H1 (cell line): ENCODE data around the gene RPTOR. TPM values are rescaled to one million over a fixed set of nuclear protein-coding genes. Genes with fewer than 3 reads are reported as not detected.

Experiments
- CTCF ChIA-PET: fragments of 300-600 bp; sonication (Branson Sonifier 250); formaldehyde crosslinking; loops from one replicate; lab custom pipeline; 2021; ENCODE audit not compliant: partially characterized antibody; lab: Charles Lee
- POLR2A ChIA-PET: fragments of 300-600 bp; sonication (Branson Sonifier 250); formaldehyde crosslinking; loops from one replicate; lab custom pipeline; 2021; ENCODE audit warnings: inconsistent platforms; ENCODE audit not compliant: partially characterized antibody; lab: Charles Lee
- DNase-seq, 2 experiments: peaks; one replicate each; pipeline versions ENCODE4 v3.0.0 to v3.0.0-alpha.2; 2010 to 2022; ENCODE audit warnings: low spot score in 2 of 2, low read depth in 1 of 2, mixed read lengths in 1 of 2
- FAIRE-seq: peaks from 2 replicates; lab custom pipeline; 2011; peaks lifted over from hg19 to GRCh38; lab: Jason Lieb, UNC
- H2AFZ ChIP-seq: 2 replicates; pipeline ENCODE4 v1.8.1; 2012; ENCODE audit warnings: low read length, inconsistent platforms
- H2AK5ac ChIP-seq: 2 replicates; pipeline ENCODE4 v1.6.1; 2013; ENCODE audit warnings: low read depth, low read length
- H2BK120ac ChIP-seq: replicated peaks from 2 replicates; pipeline ENCODE3; 2013; ENCODE audit warnings: low read depth, low read length, inconsistent platforms
- H2BK12ac ChIP-seq: 2 replicates; pipeline ENCODE4 v1.6.1; 2013; ENCODE audit warnings: low read depth, low read length
- H2BK15ac ChIP-seq: 2 replicates; pipeline ENCODE4 v1.6.1; 2013; ENCODE audit warnings: low read length
- H2BK20ac ChIP-seq: 2 replicates; pipeline ENCODE4 v1.6.1; 2013; ENCODE audit warnings: low read length
- H2BK5ac ChIP-seq: 2 replicates; pipeline ENCODE4 v1.6.1; 2013; ENCODE audit warnings: low read depth, low read length
- H3K14ac ChIP-seq: 2 replicates; pipeline ENCODE4 v1.6.1; 2013; ENCODE audit warnings: inconsistent platforms; ENCODE audit not compliant: insufficient read length
- H3K18ac ChIP-seq: 2 replicates; pipeline ENCODE4 v1.6.1; 2013; ENCODE audit warnings: low read length; ENCODE audit errors: extremely low read depth
- H3K23ac ChIP-seq: 2 replicates; pipeline ENCODE4 v1.6.1; 2013; ENCODE audit warnings: inconsistent platforms; ENCODE audit not compliant: insufficient read length
- H3K23me2 ChIP-seq: 2 replicates; pipeline ENCODE4 v1.6.1; 2013; ENCODE audit warnings: low read depth, low read length
- H3K27ac ChIP-seq: 2 replicates; pipeline ENCODE4 v1.6.1; 2011; ENCODE audit warnings: low read depth, low read length, inconsistent platforms
- H3K27me3 ChIP-seq, 4 experiments: replicated peaks in 1 of 4; 1 replicate in 1 of 4; 2 replicates in 3 of 4; pipeline versions ENCODE4 v1.6.1 to v1.8.1; 2011 to 2013; ENCODE audit warnings: low read length in 3 of 4, mild to moderate bottlenecking in 3 of 4, inconsistent platforms in 2 of 4, mixed read lengths in 2 of 4, moderate library complexity in 1 of 4; ENCODE audit not compliant: control insufficient read depth in 3 of 4, insufficient read depth in 3 of 4; ENCODE audit errors: extremely low read depth in 1 of 4
- H3K36me3 ChIP-seq, 4 experiments: 2 replicates each; pipeline versions ENCODE4 v1.6.1 to v1.8.1; 2011 to 2013; ENCODE audit warnings: mild to moderate bottlenecking in 4 of 4, low read length in 3 of 4, moderate library complexity in 2 of 4, control low read depth in 1 of 4, inconsistent platforms in 1 of 4; ENCODE audit not compliant: insufficient read depth in 4 of 4, control insufficient read depth in 2 of 4
- H3K4ac ChIP-seq: replicated peaks from 2 replicates; pipeline ENCODE3; 2013; ENCODE audit warnings: low read length, low read depth, mixed read lengths, inconsistent platforms; ENCODE audit not compliant: insufficient read length
- H3K4me1 ChIP-seq, 4 experiments: replicated peaks in 1 of 4; 1 replicate in 1 of 4; 2 replicates in 3 of 4; pipeline versions ENCODE4 v1.6.1 to v1.8.1; 2011 to 2013; ENCODE audit warnings: low read length in 3 of 4, inconsistent platforms in 2 of 4, mixed read lengths in 1 of 4; ENCODE audit not compliant: insufficient read depth in 4 of 4, control insufficient read depth in 3 of 4
- H3K4me2 ChIP-seq, 2 experiments: 2 replicates each; pipeline versions ENCODE4 v1.6.1 to v1.8.1; 2011 to 2013; ENCODE audit warnings: low read depth in 2 of 2, low read length in 2 of 2, control low read depth in 1 of 2, inconsistent platforms in 1 of 2, mild to moderate bottlenecking in 1 of 2; ENCODE audit not compliant: insufficient read depth in 1 of 2
- H3K4me3 ChIP-seq, 4 experiments: fragments of 200-600, 300-600 bp in 1 of 4; sonication (generic), shearing (Covaris generic), sonication (Bioruptor Twin) in 1 of 4; 2 replicates each; pipeline versions ENCODE4 v1.5.1 to v1.8.1; 2011 to 2016; ENCODE audit warnings: low read length in 4 of 4, low read depth in 3 of 4, control low read depth in 2 of 4, inconsistent platforms in 2 of 4, mild to moderate bottlenecking in 2 of 4, mixed read lengths in 1 of 4, moderate library complexity in 1 of 4; ENCODE audit not compliant: insufficient read depth in 2 of 4; ENCODE audit errors: extremely low read depth in 1 of 4
- H3K56ac ChIP-seq: replicated peaks from 2 replicates; pipeline ENCODE3; 2013; ENCODE audit warnings: low read depth, mild to moderate bottlenecking, mixed read lengths, low read length, inconsistent platforms; ENCODE audit not compliant: insufficient read length
- H3K79me1 ChIP-seq: 2 replicates; pipeline ENCODE4 v1.6.1; 2013; ENCODE audit warnings: low read depth, low read length, control low read depth
- H3K79me2 ChIP-seq, 2 experiments: 2 replicates each; pipeline versions ENCODE4 v1.6.1 to v1.8.1; 2012 to 2013; ENCODE audit warnings: low read length in 2 of 2, mild to moderate bottlenecking in 2 of 2, inconsistent platforms in 1 of 2; ENCODE audit not compliant: insufficient read depth in 2 of 2, control insufficient read depth in 1 of 2
- H3K9ac ChIP-seq, 4 experiments: replicated peaks in 1 of 4; 1 replicate in 1 of 4; 2 replicates in 3 of 4; pipeline versions ENCODE4 v1.6.1 to v1.8.1; 2011 to 2013; ENCODE audit warnings: low read depth in 3 of 4, low read length in 3 of 4, control low read depth in 2 of 4, mild to moderate bottlenecking in 2 of 4, moderate library complexity in 2 of 4, inconsistent platforms in 1 of 4; ENCODE audit errors: extremely low read depth in 1 of 4
- H3K9me3 ChIP-seq, 2 experiments: 2 replicates each; pipeline versions ENCODE4 v1.6.1 to v1.8.1; 2012 to 2013; ENCODE audit warnings: mild to moderate bottlenecking in 2 of 2, moderate library complexity in 2 of 2, control low read depth in 1 of 2, inconsistent platforms in 1 of 2, low read depth in 1 of 2, low read length in 1 of 2, mixed read lengths in 1 of 2; ENCODE audit not compliant: insufficient read depth in 2 of 2
- H4K20me1 ChIP-seq, 2 experiments: replicated peaks in 1 of 2; 2 replicates each; pipeline versions ENCODE3 to v1.8.1; 2011 to 2013; ENCODE audit warnings: inconsistent platforms in 2 of 2, low read length in 2 of 2, mild to moderate bottlenecking in 1 of 2; ENCODE audit not compliant: insufficient read depth in 2 of 2, control insufficient read depth in 1 of 2
- H4K5ac ChIP-seq: 2 replicates; pipeline ENCODE4 v1.6.1; 2013; ENCODE audit warnings: low read length, low read depth, mixed read lengths, inconsistent platforms; ENCODE audit not compliant: insufficient read length
- H4K8ac ChIP-seq: 2 replicates; pipeline ENCODE4 v1.8.0; 2013; ENCODE audit warnings: mild to moderate bottlenecking, moderate library complexity, low read length, inconsistent platforms; ENCODE audit not compliant: insufficient read depth; ENCODE audit errors: extremely low read depth
- H4K91ac ChIP-seq: replicated peaks from 2 replicates; pipeline ENCODE3; 2013; ENCODE audit warnings: low read length, mixed read lengths, inconsistent platforms; ENCODE audit not compliant: insufficient read length
- BCL11A ChIP-seq, 2 experiments: IDR thresholded peaks; one replicate each; pipeline ENCODE4 v1.6.1; 2011; ENCODE audit warnings: low read depth in 2 of 2, low read length in 2 of 2, mild to moderate bottlenecking in 2 of 2
- BRCA1 ChIP-seq: IDR thresholded peaks from 2 replicates; pipeline ENCODE4 v1.6.1; 2012; ENCODE audit warnings: low read depth, low read length, improper control_type of control experiment
- CEBPB ChIP-seq: IDR thresholded peaks from 2 replicates; pipeline ENCODE4 v1.6.1; 2012; ENCODE audit warnings: low read depth, low read length
- GABPA ChIP-seq: IDR thresholded peaks from 2 replicates; pipeline ENCODE4 v1.6.1; 2011; ENCODE audit warnings: mild to moderate bottlenecking, low read length, moderate library complexity, borderline replicate concordance; ENCODE audit not compliant: insufficient read depth
- GTF2F1 ChIP-seq: IDR thresholded peaks from 2 replicates; pipeline ENCODE4 v1.6.1; 2012; ENCODE audit warnings: low read depth, low read length, improper control_type of control experiment, borderline replicate concordance
- HDAC2 ChIP-seq, 2 experiments: fragments of 300-600 bp in 1 of 2; sonication (generic) in 1 of 2; IDR thresholded peaks; 2 replicates each; pipeline ENCODE4 v1.6.1; 2011 to 2012; ENCODE audit warnings: low read depth in 2 of 2, low read length in 2 of 2, mild to moderate bottlenecking in 2 of 2, moderate library complexity in 2 of 2, borderline replicate concordance in 1 of 2, inconsistent platforms in 1 of 2
- MAFK ChIP-seq: IDR thresholded peaks from 2 replicates; pipeline ENCODE4 v1.6.1; 2012; ENCODE audit warnings: low read depth, mild to moderate bottlenecking, improper control_type of control experiment, low read length
- POLR2A ChIP-seq, 2 experiments: IDR thresholded peaks; 1 replicate in 1 of 2; 2 replicates in 1 of 2; pipeline ENCODE4 v1.6.1; 2011; ENCODE audit warnings: low read depth in 2 of 2, low read length in 2 of 2, mild to moderate bottlenecking in 2 of 2; ENCODE audit errors: control extremely low read depth in 1 of 2
- RNF2 ChIP-seq: fragments of 200-900, 300-1000 bp; sonication (generic); IDR thresholded peaks from 2 replicates; pipeline ENCODE4 v1.7.1; 2016; ENCODE audit warnings: borderline replicate concordance, low read depth, mild to moderate bottlenecking, antibody characterized with exemption, low read length; ENCODE audit not compliant: poor library complexity, severe bottlenecking; ENCODE audit errors: missing control alignments
- WGBS, 2 experiments: shearing (Covaris generic) in 1 of 2; methylation state at CpG; one replicate each; pipeline versions ENCODE4 v1.1.6 to v1.1.7; 2013 to 2015; ENCODE audit warnings: low lambda C conversion rate in 2 of 2, mixed read lengths in 2 of 2, inconsistent platforms in 1 of 2, low coverage in 1 of 2, missing lambda C conversion rate in 1 of 2; ENCODE audit not compliant: insufficient replicate concordance in 2 of 2, insufficient coverage in 1 of 2, insufficient read length in 1 of 2; ENCODE audit errors: extremely low coverage in 1 of 2, missing lambda C conversion rate in 1 of 2; 5-methylcytosine and 5-hydroxymethylcytosine counted together
- polyA plus RNA-seq, 7 experiments: library from polyadenylated mRNA; depleted of rRNA in 3 of 7; stranded (reverse) in 5 of 7; unstranded in 2 of 7; fragments of >200 nt in 5 of 7; fragments of 200-250 nt in 2 of 7; gene quantifications; 1 replicate in 5 of 7; 2 replicates in 1 of 7; 4 replicates in 1 of 7; pipeline versions ENCODE4 v1.2.1 to v1.2.3, GENCODE V29; 2011 to 2013; ENCODE audit warnings: missing spikeins in 2 of 7, mixed read lengths in 2 of 7
- total RNA-seq: library from RNA; stranded (reverse); fragmentation: NEBNext Ultra II Directional; extraction: Animal tissue kit (Norgen Biotek cat#: 25700); gene quantifications from 2 replicates; pipeline ENCODE4 v1.2.1, GENCODE V29; 2021
- TF ChIP-seq, protein P1 (sequence below): IDR thresholded peaks from 2 replicates; pipeline ENCODE4 v1.6.1; 2011; ENCODE audit warnings: low read length, improper control_type of control experiment

RPTOR gene
- total and polyA plus RNA-seq, 2 of the 8 experiments (the other 6 are each of a cell fraction or from before 2014, with no cell fraction given) = 6.9 to 28.7 TPM

GRCh38 chr17:80618304-80618703, 73.7 kb downstream of the RPTOR start:
- no peak overlapping the region for H3K56ac ChIP-seq
- WGBS, 2 experiments = 97% methylated on average over 9 of the region's 9 CpGs; no CpG with 5 or more reads in 1 of the 2 experiments
- no peak overlapping the region for H2BK20ac ChIP-seq
- TF ChIP-seq HDAC2 (IDR thresholded peaks at IDR 0.05; ENCODE audit: borderline replicate concordance in 1 of 2, low read depth in 2 of 2, low read length in 2 of 2) (no peak), MAFK (no peak), GABPA (no peak), BCL11A (IDR thresholded peaks at IDR 0.05; ENCODE audit: low read depth in 2 of 2, low read length in 2 of 2) (no peak), CEBPB (no peak), GTF2F1 (no peak), BRCA1 (no peak), RNF2 (no peak), POLR2A (IDR thresholded peaks at IDR 0.05; ENCODE audit: control extremely low read depth in 1 of 2, low read depth in 2 of 2, low read length in 2 of 2) (no peak)
- TF ChIP-seq, protein P1, sequence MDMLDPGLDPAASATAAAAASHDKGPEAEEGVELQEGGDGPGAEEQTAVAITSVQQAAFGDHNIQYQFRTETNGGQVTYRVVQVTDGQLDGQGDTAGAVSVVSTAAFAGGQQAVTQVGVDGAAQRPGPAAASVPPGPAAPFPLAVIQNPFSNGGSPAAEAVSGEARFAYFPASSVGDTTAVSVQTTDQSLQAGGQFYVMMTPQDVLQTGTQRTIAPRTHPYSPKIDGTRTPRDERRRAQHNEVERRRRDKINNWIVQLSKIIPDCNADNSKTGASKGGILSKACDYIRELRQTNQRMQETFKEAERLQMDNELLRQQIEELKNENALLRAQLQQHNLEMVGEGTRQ = no peak
- H2AK5ac ChIP-seq = no peak overlapping the region
- no peak overlapping the region for H3K9ac ChIP-seq
- no peak overlapping the region for H2BK5ac ChIP-seq
- H3K79me1 ChIP-seq = peaks cover 15% of the 10 kb centered on the region
- H3K4me1 ChIP-seq = peaks cover 0 to 5% (median 1%) of the 10 kb centered on the region in 4 experiments; a peak in 2 of 7 replicates
- H3K9me3 ChIP-seq = no peaks in the 10 kb centered on the region
- H2BK15ac ChIP-seq = no peak overlapping the region
- FAIRE-seq (no peak), DNase-seq (no peak)
- H2BK120ac ChIP-seq = no peak overlapping the region
- no peak overlapping the region for H3K14ac ChIP-seq
- H4K8ac ChIP-seq = no peak overlapping the region
- H3K79me2 ChIP-seq = peaks cover 0 to 45% of the 10 kb centered on the region in 2 experiments; a peak in 3 of 4 replicates
- H3K36me3 ChIP-seq = no peaks in the 10 kb centered on the region
- CTCF ChIA-PET = interaction anchor here (1.1 to 1.2 kb wide), 3 partner anchors 11 to 43 kb away, joined by 3 to 4 read pairs (median 3); no protein-coding TSS in a partner anchor
- H2AFZ ChIP-seq = no peak overlapping the region
- H4K91ac ChIP-seq = no peak overlapping the region
- no peak overlapping the region for H3K4me2 ChIP-seq
- no peak overlapping the region for H3K27ac ChIP-seq
- no peaks in the 10 kb centered on the region for H3K27me3 ChIP-seq
- H3K23me2 ChIP-seq = no peaks in the 10 kb centered on the region
- H3K4me3 ChIP-seq = no peak overlapping the region
- H4K5ac ChIP-seq = no peak overlapping the region
- POLR2A ChIA-PET = no interaction called here
- H3K4ac ChIP-seq = no peak overlapping the region
- no peak overlapping the region for H2BK12ac ChIP-seq
- no peak overlapping the region for H3K23ac ChIP-seq
- H4K20me1 ChIP-seq = peaks cover 7 to 17% of the 10 kb centered on the region in 2 experiments
- H3K18ac ChIP-seq = no peak overlapping the region
